HEK293 (cell line): Measurements from ENCODE around the gene STON2.
"Not testable (repeated sequence)": the region's sequence is repeated elsewhere in the genome, so short reads cannot be mapped to it uniquely, and the experiment has no call there.

Source experiments
- CTCF ChIA-PET: fragments of 350-600 bp; formaldehyde crosslinking; extraction: SDS; loops from one replicate; lab custom pipeline; 2021; ENCODE audit warnings: antibody characterized with exemption; lab: Yijun Ruan, JAX
- POLR2A ChIA-PET: fragments of 300-600 bp; formaldehyde crosslinking; extraction: SDS; loops from one replicate; lab custom pipeline; 2020; ENCODE audit warnings: antibody characterized with exemption, inconsistent platforms; lab: Yijun Ruan, JAX
- H3K27ac ChIP-seq: fragments of 200-500 bp; sonication (Bioruptor generic); 2 replicates; pipeline ENCODE4 v1.5.1; 2014; ENCODE audit warnings: low read depth, low read length, control low read depth, inconsistent platforms; ENCODE audit errors: extremely low read depth
- H3K36me3 ChIP-seq, 2 experiments: fragments of 200-500 bp in 1 of 2; sonication (Bioruptor generic) in 1 of 2; 1 replicate in 1 of 2; 2 replicates in 1 of 2; pipeline ENCODE4 v1.5.1; 2014 to 2017; ENCODE audit warnings: inconsistent platforms in 2 of 2, low read length in 2 of 2; ENCODE audit not compliant: control insufficient read depth in 2 of 2, insufficient read depth in 1 of 2
- H3K4me1 ChIP-seq: fragments of 200-500 bp; sonication (Bioruptor generic); 2 replicates; pipeline ENCODE4 v1.5.1; 2014; ENCODE audit warnings: mild to moderate bottlenecking, low read length, inconsistent platforms; ENCODE audit not compliant: control insufficient read depth, insufficient read depth
- H3K4me3 ChIP-seq: 2 replicates; pipeline ENCODE4 v1.5.1; 2011; ENCODE audit warnings: low read depth, mild to moderate bottlenecking, control low read depth, low read length, moderate library complexity
- H3K9me3 ChIP-seq: fragments of 200-500 bp; sonication (Bioruptor generic); 2 replicates; pipeline ENCODE4 v1.5.1; 2014; ENCODE audit warnings: low read depth, low read length, inconsistent platforms; ENCODE audit not compliant: control insufficient read depth, insufficient read depth
- GLI2 ChIP-seq: fragments of 450-650 bp; formaldehyde crosslinking; IDR thresholded peaks from 2 replicates; pipeline ENCODE4; 2017; ENCODE audit warnings: missing biosample characterization, missing genetic modification characterization, low read depth, borderline replicate concordance
- KLF10 ChIP-seq: fragments of 450-650 bp; IDR thresholded peaks from 2 replicates; pipeline ENCODE4 v1.5.1; 2018; ENCODE audit warnings: missing biosample characterization, mild to moderate bottlenecking, missing genetic modification characterization
- KLF7 ChIP-seq: fragments of 450-650 bp; formaldehyde crosslinking; IDR thresholded peaks from 2 replicates; pipeline ENCODE4 v1.5.1; 2016; ENCODE audit warnings: missing biosample characterization, missing genetic modification characterization, borderline replicate concordance
- WT1 ChIP-seq: fragments of 450-650 bp; formaldehyde crosslinking; IDR thresholded peaks from 2 replicates; pipeline ENCODE4 v1.5.1; 2016; ENCODE audit warnings: missing biosample characterization, missing genetic modification characterization
- ZNF132 ChIP-seq: fragments of 450-650 bp; formaldehyde crosslinking; IDR thresholded peaks from 2 replicates; pipeline ENCODE4 v1.5.1; 2017; ENCODE audit warnings: missing biosample characterization, missing genetic modification characterization, borderline replicate concordance
- ZNF140 ChIP-seq: fragments of 450-650 bp; formaldehyde crosslinking; IDR thresholded peaks from 2 replicates; pipeline ENCODE4 v1.5.1; 2016; ENCODE audit warnings: missing biosample characterization, missing genetic modification characterization
- ZNF146 ChIP-seq: fragments of 450-650 bp; formaldehyde crosslinking; IDR thresholded peaks from 2 replicates; pipeline ENCODE4 v1.5.1; 2016; ENCODE audit warnings: missing biosample characterization, missing genetic modification characterization
- ZNF248 ChIP-seq: fragments of 450-650 bp; formaldehyde crosslinking; IDR thresholded peaks from 2 replicates; pipeline ENCODE4 v1.5.1; 2017; ENCODE audit warnings: missing biosample characterization, missing genetic modification characterization
- ZNF311 ChIP-seq: fragments of 450-650 bp; formaldehyde crosslinking; IDR thresholded peaks from 2 replicates; pipeline ENCODE4 v1.5.1; 2017; ENCODE audit warnings: missing biosample characterization, missing genetic modification characterization, borderline replicate concordance
- ZNF394 ChIP-seq: fragments of 450-650 bp; formaldehyde crosslinking; IDR thresholded peaks from 2 replicates; pipeline ENCODE4 v1.5.1; 2016; ENCODE audit warnings: missing biosample characterization, missing genetic modification characterization, mild to moderate bottlenecking, moderate library complexity, borderline replicate concordance
- ZNF48 ChIP-seq: fragments of 450-650 bp; formaldehyde crosslinking; IDR thresholded peaks from 2 replicates; pipeline ENCODE4 v1.5.1; 2016; ENCODE audit warnings: missing biosample characterization, missing genetic modification characterization
- ZNF558 ChIP-seq: fragments of 450-650 bp; formaldehyde crosslinking; IDR thresholded peaks from 2 replicates; pipeline ENCODE4 v1.5.1; 2016; ENCODE audit warnings: missing biosample characterization, missing genetic modification characterization
- ZNF585B ChIP-seq: fragments of 450-650 bp; formaldehyde crosslinking; IDR thresholded peaks from 2 replicates; pipeline ENCODE4 v1.5.1; 2016; ENCODE audit warnings: missing biosample characterization, missing genetic modification characterization
- ZNF610 ChIP-seq: fragments of 450-650 bp; formaldehyde crosslinking; IDR thresholded peaks from 2 replicates; pipeline ENCODE4 v1.5.1; 2016; ENCODE audit warnings: missing biosample characterization, missing genetic modification characterization, borderline replicate concordance
- ZNF621 ChIP-seq: fragments of 450-650 bp; formaldehyde crosslinking; IDR thresholded peaks from 2 replicates; pipeline ENCODE4 v1.5.1; 2017; ENCODE audit warnings: missing biosample characterization, missing genetic modification characterization
- ZNF654 ChIP-seq: fragments of 450-650 bp; formaldehyde crosslinking; IDR thresholded peaks from 2 replicates; pipeline ENCODE4 v1.5.1; 2016; ENCODE audit warnings: low read depth, missing biosample characterization, missing genetic modification characterization
- ZNF830 ChIP-seq: fragments of 450-650 bp; IDR thresholded peaks from 2 replicates; pipeline ENCODE4 v1.5.0; 2018; ENCODE audit warnings: missing biosample characterization, missing genetic modification characterization, low read depth, mild to moderate bottlenecking, moderate library complexity
- TF ChIP-seq, protein P1 (sequence below): fragments of 450-650 bp; formaldehyde crosslinking; IDR thresholded peaks from 2 replicates; pipeline ENCODE4 v1.5.1; 2017; ENCODE audit warnings: missing biosample characterization, missing genetic modification characterization
- TF ChIP-seq, protein P2 (sequence below): fragments of 450-650 bp; formaldehyde crosslinking; IDR thresholded peaks from 2 replicates; pipeline ENCODE4 v1.5.1; 2016; ENCODE audit warnings: missing biosample characterization, missing genetic modification characterization
- TF ChIP-seq, protein P3 (sequence below): fragments of 450-650 bp; formaldehyde crosslinking; IDR thresholded peaks from 2 replicates; pipeline ENCODE4 v1.5.1; 2016; ENCODE audit warnings: missing biosample characterization, missing genetic modification characterization

Gene STON2

DNA sequence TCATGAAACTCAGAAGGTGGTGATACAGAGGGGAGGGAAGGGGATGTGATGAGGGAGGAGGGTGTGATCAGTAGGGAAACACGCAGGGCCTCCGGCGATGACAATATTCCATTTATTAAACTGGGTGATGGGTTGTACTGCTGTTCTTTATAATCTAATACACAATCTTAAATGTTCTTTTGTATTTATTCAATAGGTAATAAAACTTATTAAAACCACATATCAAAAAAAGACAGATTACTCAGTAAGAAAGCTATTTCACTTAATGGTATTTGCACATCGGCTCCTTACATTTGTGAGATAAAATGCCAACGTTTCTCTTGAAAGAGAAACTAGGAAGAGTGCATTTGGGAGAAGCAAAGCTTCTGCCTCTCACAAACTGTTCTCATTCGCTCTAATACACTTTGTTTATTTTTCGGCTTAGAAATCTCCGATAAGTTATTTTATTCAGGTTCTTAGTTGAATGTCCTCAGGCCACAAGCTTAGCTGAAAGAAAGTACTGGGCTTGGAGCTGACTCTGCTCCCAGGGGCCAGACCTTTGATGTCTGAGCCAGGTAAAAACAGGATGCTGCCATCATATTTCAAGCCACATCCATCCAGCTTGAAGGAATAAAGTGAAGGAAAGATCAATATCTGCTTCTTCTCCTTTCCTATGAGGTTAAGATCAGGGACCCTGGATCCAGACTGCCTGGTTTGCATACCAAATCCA, 17.5 kb downstream of the STON2 start:
- Histone ChIP-seq H3K4me3 (no peak overlapping the region), H3K36me3 (no peaks in the 10 kb centered on the region), H3K9me3 (no peaks in the 10 kb centered on the region), H3K27ac (no peak overlapping the region), H3K4me1 (0 out of 2 replicates have a peak, but pooled peaks cover 3% of the 10 kb centered on the region)
- no peak for TF ChIP-seq ZNF48 (tag by site-specific recombination)
- no peak for TF ChIP-seq KLF10 (tag by site-specific recombination)
- TF ChIP-seq ZNF585B (tag by site-specific recombination), result no peak
- TF ChIP-seq ZNF610 (tag by site-specific recombination), result no peak
- no peak for TF ChIP-seq ZNF311 (tag by site-specific recombination)
- no peak for TF ChIP-seq ZNF394 (tag by site-specific recombination)
- TF ChIP-seq, protein P1, sequence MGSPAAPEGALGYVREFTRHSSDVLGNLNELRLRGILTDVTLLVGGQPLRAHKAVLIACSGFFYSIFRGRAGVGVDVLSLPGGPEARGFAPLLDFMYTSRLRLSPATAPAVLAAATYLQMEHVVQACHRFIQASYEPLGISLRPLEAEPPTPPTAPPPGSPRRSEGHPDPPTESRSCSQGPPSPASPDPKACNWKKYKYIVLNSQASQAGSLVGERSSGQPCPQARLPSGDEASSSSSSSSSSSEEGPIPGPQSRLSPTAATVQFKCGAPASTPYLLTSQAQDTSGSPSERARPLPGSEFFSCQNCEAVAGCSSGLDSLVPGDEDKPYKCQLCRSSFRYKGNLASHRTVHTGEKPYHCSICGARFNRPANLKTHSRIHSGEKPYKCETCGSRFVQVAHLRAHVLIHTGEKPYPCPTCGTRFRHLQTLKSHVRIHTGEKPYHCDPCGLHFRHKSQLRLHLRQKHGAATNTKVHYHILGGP (tag by site-specific recombination), result no peak
- TF ChIP-seq ZNF621 (tag by site-specific recombination), result no peak
- TF ChIP-seq ZNF248 (tag by site-specific recombination), result no peak
- TF ChIP-seq, protein P2, sequence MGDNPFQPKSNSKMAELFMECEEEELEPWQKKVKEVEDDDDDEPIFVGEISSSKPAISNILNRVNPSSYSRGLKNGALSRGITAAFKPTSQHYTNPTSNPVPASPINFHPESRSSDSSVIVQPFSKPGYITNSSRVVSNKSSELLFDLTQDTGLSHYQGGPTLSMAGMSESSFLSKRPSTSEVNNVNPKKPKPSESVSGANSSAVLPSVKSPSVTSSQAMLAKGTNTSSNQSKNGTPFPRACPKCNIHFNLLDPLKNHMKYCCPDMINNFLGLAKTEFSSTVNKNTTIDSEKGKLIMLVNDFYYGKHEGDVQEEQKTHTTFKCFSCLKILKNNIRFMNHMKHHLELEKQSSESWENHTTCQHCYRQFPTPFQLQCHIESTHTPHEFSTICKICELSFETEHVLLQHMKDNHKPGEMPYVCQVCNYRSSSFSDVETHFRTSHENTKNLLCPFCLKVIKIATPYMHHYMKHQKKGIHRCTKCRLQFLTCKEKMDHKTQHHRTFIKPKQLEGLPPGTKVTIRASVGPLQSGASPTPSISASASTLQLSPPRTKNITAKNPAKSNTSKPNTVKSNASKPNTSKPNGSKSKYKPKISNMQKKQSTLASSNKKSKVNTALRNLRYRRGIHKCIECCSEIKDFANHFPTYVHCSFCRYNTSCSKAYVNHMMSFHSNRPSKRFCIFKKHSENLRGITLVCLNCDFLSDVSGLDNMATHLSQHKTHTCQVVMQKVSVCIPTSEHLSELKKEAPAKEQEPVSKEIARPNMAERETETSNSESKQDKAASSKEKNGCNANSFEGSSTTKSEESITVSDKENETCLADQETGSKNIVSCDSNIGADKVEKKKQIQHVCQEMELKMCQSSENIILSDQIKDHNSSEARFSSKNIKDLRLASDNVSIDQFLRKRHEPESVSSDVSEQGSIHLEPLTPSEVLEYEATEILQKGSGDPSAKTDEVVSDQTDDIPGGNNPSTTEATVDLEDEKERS (tag by site-specific recombination), result no peak
- no peak for TF ChIP-seq ZNF132 (tag by site-specific recombination)
- TF ChIP-seq, protein P3, sequence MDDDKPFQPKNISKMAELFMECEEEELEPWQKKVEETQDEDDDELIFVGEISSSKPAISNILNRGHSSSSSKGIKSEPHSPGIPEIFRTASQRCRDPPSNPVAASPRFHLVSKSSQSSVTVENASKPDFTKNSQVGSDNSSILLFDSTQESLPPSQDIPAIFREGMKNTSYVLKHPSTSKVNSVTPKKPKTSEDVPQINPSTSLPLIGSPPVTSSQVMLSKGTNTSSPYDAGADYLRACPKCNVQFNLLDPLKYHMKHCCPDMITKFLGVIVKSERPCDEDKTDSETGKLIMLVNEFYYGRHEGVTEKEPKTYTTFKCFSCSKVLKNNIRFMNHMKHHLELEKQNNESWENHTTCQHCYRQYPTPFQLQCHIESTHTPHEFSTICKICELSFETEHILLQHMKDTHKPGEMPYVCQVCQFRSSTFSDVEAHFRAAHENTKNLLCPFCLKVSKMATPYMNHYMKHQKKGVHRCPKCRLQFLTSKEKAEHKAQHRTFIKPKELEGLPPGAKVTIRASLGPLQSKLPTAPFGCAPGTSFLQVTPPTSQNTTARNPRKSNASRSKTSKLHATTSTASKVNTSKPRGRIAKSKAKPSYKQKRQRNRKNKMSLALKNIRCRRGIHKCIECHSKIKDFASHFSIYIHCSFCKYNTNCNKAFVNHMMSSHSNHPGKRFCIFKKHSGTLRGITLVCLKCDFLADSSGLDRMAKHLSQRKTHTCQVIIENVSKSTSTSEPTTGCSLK, result no peak
- no peak for TF ChIP-seq ZNF140 (tag by site-specific recombination)
- TF ChIP-seq GLI2 (tag by site-specific recombination), result no peak
- TF ChIP-seq KLF7, result no peak
- no peak for TF ChIP-seq ZNF830 (tag by site-specific recombination)
- no peak for TF ChIP-seq ZNF558 (tag by site-specific recombination)
- no peak for TF ChIP-seq ZNF146 (tag by site-specific recombination)
- no peak for TF ChIP-seq WT1 (tag by site-specific recombination)
- no peak for TF ChIP-seq ZNF654 (tag by site-specific recombination)
- ChIA-PET POLR2A (no interaction called here), CTCF (interaction anchor here (0.9 kb wide), 1 partner anchor 115 kb away, joined by 3 read pairs; no protein-coding TSS in a partner anchor)

DNA sequence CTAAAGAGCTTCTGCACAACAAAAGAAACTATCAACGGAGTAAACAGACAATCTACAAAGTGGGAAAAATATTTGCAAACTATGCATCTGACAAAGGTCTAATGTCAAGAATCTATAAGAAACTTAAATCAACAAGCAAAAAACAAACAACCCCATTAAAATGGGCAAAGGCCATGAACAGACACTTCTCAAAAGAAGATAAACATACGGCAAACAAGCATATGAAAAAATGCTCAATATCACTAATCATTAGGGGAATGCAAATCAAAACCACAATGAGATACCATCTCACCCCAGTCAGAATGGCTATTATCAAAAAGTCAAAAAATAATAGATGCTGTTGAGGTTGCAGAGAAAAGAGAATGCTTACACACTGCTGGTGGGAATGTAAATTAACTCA, 20.1 kb downstream of the STON2 start:
- CTCF ChIA-PET, H3K4me3 ChIP-seq, H3K36me3 ChIP-seq, POLR2A ChIA-PET, H3K9me3 ChIP-seq, H3K4me1 ChIP-seq, H3K27ac ChIP-seq: not testable (repeated sequence)
